K562 treated with DMSO at 1 percent for 48 hours (cell line): ENCODE measurements around the gene CLCN1. TPM values are rescaled to one million over a fixed set of nuclear protein-coding genes. Genes with fewer than 3 reads are reported as not detected.

Experiments
- total RNA-seq: library from RNA; unstranded; fragments of 300-600 nt; gene quantifications from 2 replicates; pipeline ENCODE4 v1.2.3, GENCODE V29; 2022; ENCODE audit warnings: low replicate concordance; ENCODE audit errors: extremely low read depth

CLCN1 gene
- total RNA-seq, result not detected in 2 replicates

DNA sequence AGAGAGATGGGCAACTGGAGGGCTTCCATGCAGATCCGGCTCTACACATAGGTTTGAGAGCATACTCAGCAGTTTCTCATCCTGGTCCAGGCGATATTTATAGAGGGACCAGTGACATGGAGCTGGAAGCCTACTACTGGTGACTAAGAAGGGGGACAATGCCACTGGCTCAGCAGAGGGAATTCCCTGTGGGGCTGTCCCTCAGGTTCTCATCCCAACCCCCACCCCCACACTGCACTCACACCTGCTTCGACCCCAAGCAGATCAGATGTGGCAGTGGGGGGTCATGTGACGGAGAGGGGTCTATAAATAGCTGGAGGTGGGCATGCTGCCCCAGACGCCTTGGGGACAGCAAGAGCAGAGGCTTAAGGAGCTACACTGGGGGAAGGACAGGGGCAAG is at the start of gene CLCN1:
Gene CLCN1 (plus strand): TSS at position 336 of the 400 bp plus-strand sequence. CDS start 102 bp downstream, outside the sequence.

DNA sequence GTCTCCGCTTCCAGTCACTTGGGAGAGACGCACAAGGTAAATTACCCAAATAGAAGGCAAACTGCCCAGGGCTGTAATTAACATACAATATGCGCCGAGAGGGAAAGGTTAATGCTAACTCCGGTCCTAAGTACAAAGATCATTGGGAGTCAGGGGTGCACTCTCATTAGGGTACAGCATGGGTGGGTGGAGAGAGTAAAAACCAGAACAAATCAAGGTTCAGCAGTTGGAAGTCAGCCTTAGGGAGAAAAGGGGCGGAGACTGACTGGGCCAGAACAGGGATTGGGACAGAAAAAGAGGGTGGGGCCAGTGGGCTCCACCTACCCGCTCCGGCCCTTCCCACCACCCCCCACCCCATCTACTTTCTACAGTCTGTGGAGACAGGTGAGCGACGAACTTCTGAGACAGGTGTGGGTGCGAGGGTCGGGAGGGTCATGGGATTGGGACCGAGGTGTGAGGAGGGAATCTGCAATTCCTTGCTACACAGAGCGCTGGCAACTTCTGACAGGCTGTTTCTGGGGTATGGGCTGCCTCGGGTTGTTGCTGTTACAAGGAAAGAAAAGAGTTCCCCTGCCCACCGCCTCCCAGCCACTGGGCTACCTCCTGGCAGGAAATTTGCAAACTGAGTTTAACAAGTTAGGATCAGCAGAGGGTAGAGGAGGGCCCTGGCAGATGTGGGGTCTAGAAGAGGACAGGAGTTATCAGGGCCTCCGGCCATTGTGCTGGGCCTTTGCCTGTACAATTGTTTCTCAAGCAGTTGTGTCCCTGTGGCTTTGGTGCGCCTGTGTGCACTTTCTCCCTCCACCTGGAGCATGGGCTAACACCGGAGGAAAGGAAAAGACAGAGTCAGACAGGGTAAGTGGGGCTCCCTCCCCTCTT is 31.1 kb upstream of the CLCN1 start, which contains the start of gene TMEM139:
Gene TMEM139 (plus strand): TSS at position 368 of the 879 bp plus-strand sequence. CDS start 1,000 bp downstream, outside the sequence.

DNA sequence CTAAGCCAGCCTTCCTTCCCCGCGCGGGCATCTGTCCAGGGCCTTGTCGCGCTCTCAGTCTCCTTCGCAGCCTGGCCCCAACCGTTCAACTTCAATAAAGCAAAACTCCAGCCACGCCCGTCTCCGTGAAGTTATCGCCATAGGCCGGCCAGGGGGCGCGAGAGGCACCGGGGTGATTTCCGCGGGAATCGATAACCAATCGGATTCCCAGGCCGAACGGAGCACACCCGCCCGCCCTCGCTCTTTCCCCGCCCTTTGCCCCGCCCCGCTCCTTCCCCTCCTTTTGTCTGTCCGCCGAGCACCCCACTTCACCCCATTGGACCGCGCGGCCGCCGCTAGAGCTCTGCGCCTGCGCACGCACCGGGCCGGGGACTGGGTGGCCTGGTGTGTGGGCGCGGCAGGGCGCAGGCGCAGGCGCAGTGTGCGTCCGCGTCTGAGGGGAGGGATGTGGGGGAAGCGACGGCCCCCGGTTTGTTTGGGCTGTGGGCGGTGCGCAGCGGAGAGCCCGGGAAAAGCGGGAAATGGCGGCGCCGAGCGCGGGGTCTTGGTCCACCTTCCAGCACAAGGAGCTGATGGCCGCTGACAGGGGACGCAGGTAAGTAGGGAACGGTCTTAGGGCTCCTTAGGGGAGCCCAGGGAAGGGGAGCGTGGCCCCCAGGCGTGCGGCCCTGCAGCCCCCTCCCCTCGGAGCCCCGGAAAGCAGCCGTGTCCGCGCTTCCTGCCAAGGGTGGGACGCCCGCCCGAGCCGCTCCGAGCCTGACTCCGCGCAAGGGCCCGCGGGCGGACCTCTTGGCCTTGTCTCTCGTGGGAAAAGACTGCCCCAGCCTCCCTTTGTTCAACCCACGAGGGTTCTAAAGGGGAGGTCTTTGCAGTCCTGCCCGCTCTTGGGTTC is 27.7 kb upstream of the CLCN1 start, which contains the start of gene CASP2:
Gene CASP2 (plus strand): TSS at position 417 of the 892 bp plus-strand sequence. CDS start 105 bp downstream, at position 522.

DNA sequence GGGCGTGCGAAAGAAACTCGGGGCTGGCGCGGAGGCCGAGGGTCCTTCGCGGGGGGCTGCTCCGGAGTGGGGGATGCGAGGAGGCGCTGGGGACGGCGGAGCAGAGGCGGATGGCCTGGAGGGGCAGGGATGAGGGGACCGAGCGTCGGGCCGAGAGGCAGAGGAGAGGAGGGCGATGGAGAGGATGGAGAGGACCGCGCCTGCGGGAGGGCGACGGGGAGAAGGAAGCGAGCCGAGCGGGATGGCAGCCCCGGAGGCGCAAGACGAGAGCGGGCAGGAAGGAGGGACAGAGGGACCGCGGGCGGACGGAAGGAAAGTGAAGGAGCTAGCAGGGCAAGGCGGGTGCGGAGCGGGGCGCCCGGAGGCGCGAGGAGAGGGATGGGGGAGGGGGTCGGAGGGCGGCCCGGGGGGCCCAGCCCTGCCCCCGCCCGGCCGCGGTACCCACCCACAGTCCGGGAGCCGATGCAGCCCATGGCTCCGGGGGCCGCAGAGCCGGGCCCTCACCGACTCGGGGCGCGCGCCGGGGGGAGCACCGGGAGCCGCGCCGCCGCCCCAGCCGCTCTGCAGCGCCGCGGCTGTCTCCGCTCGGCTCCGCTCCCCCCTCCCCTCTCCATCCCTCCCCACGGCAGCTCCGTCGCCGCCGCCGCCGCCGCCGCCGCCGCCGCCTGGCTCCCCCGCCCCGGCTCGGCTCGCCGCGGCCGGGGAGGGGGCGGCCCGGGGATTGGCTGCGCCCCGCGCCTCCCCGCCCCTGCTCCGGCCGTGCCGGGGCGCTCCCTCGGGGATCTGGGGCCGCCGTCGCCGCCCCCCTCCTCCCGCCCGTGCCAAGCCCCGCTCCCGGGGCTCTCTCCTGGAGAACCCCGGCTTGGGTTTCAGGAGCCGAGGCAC is 46.5 kb downstream of the CLCN1 start, which contains the start of gene FAM131B:
Gene FAM131B (minus strand): TSS at position 583 of the 885 bp plus-strand sequence. CDS start 110 bp downstream, at position 473.

DNA sequence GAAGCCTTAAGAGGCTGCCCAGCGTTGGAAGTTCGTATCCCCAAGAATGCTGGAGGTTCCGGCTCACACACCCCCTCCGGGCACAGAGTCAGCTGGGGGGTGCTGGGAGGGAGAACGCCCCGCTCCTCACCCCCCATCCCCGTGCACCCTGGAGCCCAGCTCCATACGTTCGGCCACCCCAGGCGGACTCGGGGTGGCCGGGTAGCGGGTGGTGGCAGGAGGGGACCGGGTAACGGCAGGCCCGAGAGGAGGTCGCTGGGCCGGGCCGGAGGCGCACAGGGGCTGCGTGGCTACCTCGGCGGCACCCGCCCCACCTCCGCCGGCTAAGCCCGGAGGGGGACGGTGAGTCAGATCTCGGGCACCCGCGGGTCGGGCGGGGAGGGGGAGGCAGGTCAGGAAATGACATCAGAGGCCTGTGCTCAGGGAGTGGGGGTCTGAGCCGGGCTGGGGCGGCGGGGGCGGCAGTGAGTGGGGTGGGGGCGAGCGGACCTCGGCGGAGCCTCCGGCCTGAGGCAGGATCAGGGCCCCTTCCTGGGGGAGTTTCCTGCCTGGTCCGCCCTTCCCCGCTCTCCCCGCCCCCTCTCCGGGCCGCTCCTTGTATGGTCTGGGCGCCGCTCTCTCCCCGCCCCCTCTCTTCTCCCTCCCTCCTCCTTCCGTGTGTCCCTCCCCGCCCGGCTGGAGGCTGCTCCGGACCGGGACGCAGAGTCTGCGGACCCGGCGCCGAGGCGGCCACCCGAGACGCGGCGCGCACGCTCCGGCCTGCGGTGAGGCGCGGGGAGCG is 64.9 kb downstream of the CLCN1 start, which contains the start of gene ZYX:
Gene ZYX (plus strand): TSS at position 700 of the 781 bp plus-strand sequence. CDS start 227 bp downstream, outside the sequence.

Other genes starting within 250 kb of the CLCN1 start
- gene PIP, start 184.0 kb upstream of the CLCN1 start, total RNA-seq, result not detected in 2 replicates
- gene TAS2R39, start 132.7 kb upstream of the CLCN1 start, total RNA-seq, result not detected in 2 replicates
- not detected in 2 replicates for gene TAS2R40, start 94.1 kb upstream of the CLCN1 start, total RNA-seq
- gene GSTK1, start 52.7 kb upstream of the CLCN1 start, total RNA-seq, result 397 TPM in 1 of 2 replicates, not detected in the other
- gene TMEM139, start 31.2 kb upstream of the CLCN1 start, total RNA-seq, result not detected in 2 replicates
- gene CASP2, start 27.8 kb upstream of the CLCN1 start, total RNA-seq, result not detected in 2 replicates
- not detected in 2 replicates for gene FAM131B, start 46.6 kb downstream of the CLCN1 start, total RNA-seq
- gene ZYX, start 65.2 kb downstream of the CLCN1 start, total RNA-seq, result not detected in 2 replicates
- not detected in 2 replicates for gene EPHA1, start 92.7 kb downstream of the CLCN1 start, total RNA-seq
- gene TAS2R60, start 127.3 kb downstream of the CLCN1 start, total RNA-seq, result not detected in 2 replicates
- not detected in 2 replicates for gene TAS2R41, start 161.8 kb downstream of the CLCN1 start, total RNA-seq